Endothelial cell of umbilical vein (primary cell): ENCODE results near the gene CTTNBP2. TPM values are rescaled to one million over a fixed set of nuclear protein-coding genes. Genes with fewer than 3 reads are reported as not detected.

ENCODE experiments used
- BruUV-seq: library from RNA; stranded (reverse); fragments of 400-500 nt; replicated peaks from 2 replicates; lab custom pipeline; 2021; lab: Mats Ljungman, UMichigan
- CTCF ChIA-PET: fragments of 300-600, 350-600 bp; sonication (Branson Sonifier 250); formaldehyde crosslinking; loops from one replicate; lab custom pipeline; 2021; ENCODE audit warnings: antibody characterized with exemption, inconsistent platforms; lab: Charles Lee
- POLR2A ChIA-PET: fragments of 300-600, 350-600 bp; sonication (Branson Sonifier 250); formaldehyde crosslinking; loops from one replicate; lab custom pipeline; 2021; ENCODE audit warnings: antibody characterized with exemption, inconsistent platforms; lab: Charles Lee
- DNase-seq: peaks from one replicate; pipeline ENCODE4 v3.0.0-alpha.2; 2011; ENCODE audit warnings: low read depth, low spot score
- FAIRE-seq: peaks from 2 replicates; lab custom pipeline; 2011; peaks lifted over from hg19 to GRCh38; lab: Jason Lieb, UNC
- H2AFZ ChIP-seq: 2 replicates; pipeline ENCODE4 v1.6.0; 2012; ENCODE audit warnings: low read depth, low read length, control low read depth, inconsistent platforms
- H3K27ac ChIP-seq: 2 replicates; pipeline ENCODE4 v1.5.1; 2011; ENCODE audit warnings: low read depth, mild to moderate bottlenecking, control low read depth, low read length, moderate library complexity; ENCODE audit not compliant: insufficient read depth
- H3K27me3 ChIP-seq, 2 experiments: 2 replicates each; pipeline versions ENCODE4 v1.6.0 to v1.6.1; 2011; ENCODE audit warnings: low read length in 2 of 2, mixed read lengths in 1 of 2; ENCODE audit not compliant: control insufficient read depth in 2 of 2, insufficient read depth in 2 of 2
- H3K36me3 ChIP-seq, 2 experiments: 2 replicates in 1 of 2; 3 replicates in 1 of 2; pipeline ENCODE4 v1.5.1; 2011; ENCODE audit warnings: low read length in 2 of 2, mild to moderate bottlenecking in 1 of 2, moderate library complexity in 1 of 2; ENCODE audit not compliant: control insufficient read depth in 2 of 2, insufficient read depth in 2 of 2; ENCODE audit errors: extremely low read depth in 1 of 2
- H3K4me1 ChIP-seq: 3 replicates; pipeline ENCODE4 v1.5.1; 2011; ENCODE audit warnings: mild to moderate bottlenecking, low read length; ENCODE audit not compliant: control insufficient read depth, insufficient read depth; ENCODE audit errors: extremely low read depth
- H3K4me2 ChIP-seq: 2 replicates; pipeline ENCODE4 v1.6.1; 2011; ENCODE audit warnings: low read length, control low read depth, mixed read lengths; ENCODE audit not compliant: insufficient read depth
- H3K4me3 ChIP-seq, 3 experiments: fragments of 200-600 bp in 1 of 3; sonication (generic), shearing (Covaris generic) in 1 of 3; replicated peaks in 1 of 3; 2 replicates each; pipeline ENCODE4 v1.5.1; 2011 to 2016; ENCODE audit warnings: control low read depth in 3 of 3, low read length in 3 of 3, mild to moderate bottlenecking in 2 of 3, inconsistent platforms in 1 of 3, low read depth in 1 of 3, moderate library complexity in 1 of 3; ENCODE audit not compliant: insufficient read depth in 1 of 3
- H3K79me2 ChIP-seq: 2 replicates; pipeline ENCODE4 v1.6.0; 2012; ENCODE audit warnings: low read length, inconsistent platforms; ENCODE audit not compliant: control insufficient read depth, insufficient read depth
- H3K9ac ChIP-seq: replicated peaks from 2 replicates; pipeline ENCODE3; 2011; ENCODE audit warnings: low read length, control low read depth; ENCODE audit not compliant: insufficient read depth; ENCODE audit errors: extremely low read depth
- H3K9me1 ChIP-seq: replicated peaks from 3 replicates; pipeline ENCODE4 v1.6.0; 2011; ENCODE audit warnings: mild to moderate bottlenecking, low read length; ENCODE audit not compliant: control insufficient read depth, insufficient read depth; ENCODE audit errors: extremely low read depth
- H3K9me3 ChIP-seq: replicated peaks from 2 replicates; pipeline ENCODE4 v1.5.1; 2012; ENCODE audit warnings: low read length, inconsistent platforms; ENCODE audit not compliant: control insufficient read depth, insufficient read depth
- H4K20me1 ChIP-seq: replicated peaks from 2 replicates; pipeline ENCODE3; 2011; ENCODE audit warnings: mild to moderate bottlenecking, low read length; ENCODE audit not compliant: control insufficient read depth, insufficient read depth; ENCODE audit errors: extremely low read depth
- EZH2 ChIP-seq: IDR thresholded peaks from 2 replicates; pipeline ENCODE4 v1.6.1; 2012; ENCODE audit warnings: borderline replicate concordance, low read depth, mild to moderate bottlenecking, moderate library complexity, low read length, inconsistent platforms; ENCODE audit not compliant: severe bottlenecking
- FOS ChIP-seq: IDR thresholded peaks from 2 replicates; pipeline ENCODE4 v1.6.1; 2011; ENCODE audit warnings: mild to moderate bottlenecking, low read length, moderate library complexity, borderline replicate concordance; ENCODE audit not compliant: insufficient read depth
- GATA2 ChIP-seq: IDR thresholded peaks from 2 replicates; pipeline ENCODE4 v1.7.0; 2011; ENCODE audit warnings: low read depth, mild to moderate bottlenecking, moderate library complexity, mixed read lengths, low read length; ENCODE audit not compliant: insufficient read length, insufficient read depth
- JUN ChIP-seq: IDR thresholded peaks from 2 replicates; pipeline ENCODE4 v1.6.1; 2011; ENCODE audit warnings: borderline replicate concordance, low read depth; ENCODE audit not compliant: insufficient read length, insufficient read depth
- MYC ChIP-seq: IDR thresholded peaks from one replicate; pipeline ENCODE4 v1.6.1; 2011; ENCODE audit warnings: mild to moderate bottlenecking, low read depth, low read length
- POLR2A ChIP-seq: IDR thresholded peaks from 2 replicates; pipeline ENCODE4 v1.6.1; 2012; ENCODE audit warnings: low read depth, mild to moderate bottlenecking, control low read depth, low read length
- POLR2AphosphoS5 ChIP-seq: IDR thresholded peaks from 2 replicates; pipeline ENCODE4 v1.6.1; 2012; ENCODE audit warnings: low read depth, mild to moderate bottlenecking, control low read depth, low read length, moderate library complexity; ENCODE audit not compliant: insufficient read depth
- dilution Hi-C: fragments of 300-500 bp; cut with MboI; formaldehyde crosslinking; loops from one replicate; pipeline ENCODE4 v1.15.0; 2019; ENCODE audit warnings: low sequenced_read_pairs; ENCODE audit not compliant: extremely low pct_ligation_motif_present
- intact Hi-C: fragments of 100-400 bp; cut with micrococcal nuclease; formaldehyde crosslinking; loops from one replicate; pipeline ENCODE4 v1.10.0; 2022
- polyA plus RNA-seq, 4 experiments: library from polyadenylated mRNA; depleted of rRNA in 3 of 4; stranded (reverse) in 3 of 4; unstranded in 1 of 4; fragments of >200 nt; gene quantifications; 2 replicates each; pipeline versions ENCODE4 v1.2.1 to v1.2.3, GENCODE V29; 2011 to 2012; ENCODE audit warnings: missing spikeins in 1 of 4
- total RNA-seq: library from RNA; stranded (reverse); gene quantifications from 2 replicates; pipeline ENCODE4 v1.2.3, GENCODE V29; 2021
- TF ChIP-seq, protein P1 (sequence below): IDR thresholded peaks from 2 replicates; pipeline ENCODE4 v1.6.1; 2011; ENCODE audit not compliant: insufficient read depth, insufficient read length
- TF ChIP-seq, protein P2 (sequence below), 2 donors: IDR thresholded peaks; 1 replicate in 1 of 2; 2 replicates in 1 of 2; pipeline ENCODE4 v1.5.1; 2011; ENCODE audit warnings: low read length in 2 of 2, mild to moderate bottlenecking in 2 of 2, moderate library complexity in 2 of 2, control low read depth in 1 of 2, inconsistent platforms in 1 of 2, low read depth in 1 of 2; ENCODE audit not compliant: insufficient read depth in 1 of 2; ENCODE audit errors: extremely low read depth in 1 of 2

Gene CTTNBP2
- total and polyA plus RNA-seq, 2 donors (not counting 3 experiments of a cell fraction or from before 2014, with no cell fraction given): 0.08 to 0.35 TPM

DNA sequence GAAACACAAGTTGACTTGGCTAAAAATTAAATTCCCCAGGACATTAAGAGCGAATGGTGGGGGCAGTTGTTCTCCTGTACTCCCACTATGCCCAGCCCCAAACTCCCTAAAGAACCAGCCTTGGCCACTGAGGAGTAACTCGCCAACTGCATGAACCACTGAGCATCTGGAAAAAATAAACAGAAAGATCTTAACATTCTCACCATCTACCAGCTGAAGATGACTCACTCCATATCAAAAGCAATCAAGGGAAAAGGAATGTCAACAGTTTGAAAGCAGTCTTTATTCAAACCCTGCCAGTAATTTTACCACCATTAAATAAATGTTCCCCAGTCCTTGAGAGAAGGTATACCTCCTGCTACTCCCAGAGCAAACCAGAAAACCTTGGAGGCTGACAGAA lies 45.4 kb downstream of the CTTNBP2 start:
- Histone ChIP-seq H3K79me2 (no peaks in the 10 kb centered on the region), H3K36me3 (no peaks in the 10 kb centered on the region), H3K9ac (no peak overlapping the region), H4K20me1 (no peaks in the 10 kb centered on the region), H3K9me3 (no peaks in the 10 kb centered on the region), H3K27ac (no peak overlapping the region), H3K4me3 (no peak overlapping the region), H3K9me1 (no peaks in the 10 kb centered on the region), H3K27me3 (no peaks in the 10 kb centered on the region), H3K4me2 (no peak overlapping the region), H3K4me1 (no peaks in the 10 kb centered on the region), H2AFZ (no peak overlapping the region)
- intact Hi-C loops: no loop called here
- dilution Hi-C loops: no loop called here
- POLR2A ChIA-PET: no interaction called here
- DNase-seq (peak; percentile 7), FAIRE-seq (no peak)
- TF ChIP-seq FOS (peak; percentile 5), POLR2A (no peak), GATA2 (peak; percentile 20)
- no TSS peak for BruUV-seq
- CTCF ChIA-PET: interaction anchor here (0.9 to 1.4 kb wide), 3 partner anchors 13 to 153 kb away, joined by 3 to 4 read pairs (median 3); no protein-coding TSS in a partner anchor

DNA sequence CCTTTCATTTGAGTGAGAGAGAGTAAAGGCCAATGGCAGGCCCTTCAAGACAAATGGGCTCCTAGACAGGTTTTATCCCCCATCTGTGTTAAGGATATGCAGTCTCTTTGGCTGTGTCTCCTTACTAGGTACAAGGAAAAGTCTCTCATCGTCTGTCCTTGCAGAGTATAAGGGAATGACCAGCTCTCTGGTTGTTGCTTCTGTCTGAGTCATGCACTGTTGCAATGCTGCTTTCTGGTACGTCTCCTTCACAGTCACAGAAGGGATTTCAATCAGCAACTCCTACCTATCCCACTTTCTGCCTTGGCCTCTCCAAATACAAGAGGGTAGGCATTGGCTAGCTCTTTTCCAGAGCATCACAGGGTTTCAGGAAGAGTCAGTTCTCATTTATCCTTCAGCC lies 48.1 kb downstream of the CTTNBP2 start:
- H3K36me3 ChIP-seq: no peaks in the 10 kb centered on the region
- H3K27me3 ChIP-seq: no peaks in the 10 kb centered on the region
- no peaks in the 10 kb centered on the region for H3K9me1 ChIP-seq
- H2AFZ ChIP-seq: no peak overlapping the region
- ChIA-PET CTCF (no interaction called here), POLR2A (no interaction called here)
- no peak overlapping the region for H3K4me2 ChIP-seq
- dilution Hi-C loops (no loop called here), intact Hi-C loops (no loop called here)
- DNase-seq: no peak
- TF ChIP-seq FOS (no peak), MYC (no peak), JUN (no peak), POLR2AphosphoS5 (no peak), EZH2 (no peak), GATA2 (no peak), POLR2A (no peak)
- TF ChIP-seq, protein P1, sequence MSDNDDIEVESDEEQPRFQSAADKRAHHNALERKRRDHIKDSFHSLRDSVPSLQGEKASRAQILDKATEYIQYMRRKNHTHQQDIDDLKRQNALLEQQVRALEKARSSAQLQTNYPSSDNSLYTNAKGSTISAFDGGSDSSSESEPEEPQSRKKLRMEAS: no peak
- TF ChIP-seq, protein P2, sequence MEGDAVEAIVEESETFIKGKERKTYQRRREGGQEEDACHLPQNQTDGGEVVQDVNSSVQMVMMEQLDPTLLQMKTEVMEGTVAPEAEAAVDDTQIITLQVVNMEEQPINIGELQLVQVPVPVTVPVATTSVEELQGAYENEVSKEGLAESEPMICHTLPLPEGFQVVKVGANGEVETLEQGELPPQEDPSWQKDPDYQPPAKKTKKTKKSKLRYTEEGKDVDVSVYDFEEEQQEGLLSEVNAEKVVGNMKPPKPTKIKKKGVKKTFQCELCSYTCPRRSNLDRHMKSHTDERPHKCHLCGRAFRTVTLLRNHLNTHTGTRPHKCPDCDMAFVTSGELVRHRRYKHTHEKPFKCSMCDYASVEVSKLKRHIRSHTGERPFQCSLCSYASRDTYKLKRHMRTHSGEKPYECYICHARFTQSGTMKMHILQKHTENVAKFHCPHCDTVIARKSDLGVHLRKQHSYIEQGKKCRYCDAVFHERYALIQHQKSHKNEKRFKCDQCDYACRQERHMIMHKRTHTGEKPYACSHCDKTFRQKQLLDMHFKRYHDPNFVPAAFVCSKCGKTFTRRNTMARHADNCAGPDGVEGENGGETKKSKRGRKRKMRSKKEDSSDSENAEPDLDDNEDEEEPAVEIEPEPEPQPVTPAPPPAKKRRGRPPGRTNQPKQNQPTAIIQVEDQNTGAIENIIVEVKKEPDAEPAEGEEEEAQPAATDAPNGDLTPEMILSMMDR (IDR thresholded peaks at IDR 0.05; ENCODE audit: extremely low read depth in 1 of 2, insufficient read depth in 1 of 2, low read depth in 1 of 2, low read length in 2 of 2): no peak
- H3K4me3 ChIP-seq: no peak overlapping the region
- H3K9me3 ChIP-seq: no peaks in the 10 kb centered on the region
- no TSS peak for BruUV-seq
- no peak overlapping the region for H3K9ac ChIP-seq
- H4K20me1 ChIP-seq: no peaks in the 10 kb centered on the region
- H3K4me1 ChIP-seq: no peaks in the 10 kb centered on the region
- no peak overlapping the region for H3K27ac ChIP-seq
- no peak for FAIRE-seq
- H3K79me2 ChIP-seq: no peaks in the 10 kb centered on the region
